GM21515 (cell line): ENCODE data around the gene DNAI7.

ENCODE experiments used
- ATAC-seq: cut with Tn5 transposase; IDR thresholded peaks from one replicate; pipeline ENCODE4 v1.9.1; 2021; ENCODE audit not compliant: unreplicated experiment

DNAI7 gene

GRCh38 chr12:25195056-25195971, at the start of gene DNAI7, which contains the start of gene ETFRF1:
TSS of gene DNAI7 (minus strand) at chr12:25195160. CDS start at chr12:25195078, 82 bp downstream.
TSS of gene ETFRF1 (plus strand) at chr12:25195237. CDS start at chr12:25203957, 8,720 bp downstream.
- peak; percentile 94 for ATAC-seq

- no peak for ATAC-seq
Measured at GRCh38 chr12:25243680-25243990, 48.7 kb upstream of the DNAI7 start.

- no peak for ATAC-seq
Measured at GRCh38 chr12:25242981-25243679, 48.2 kb upstream of the DNAI7 start.

GRCh38 chr12:25241167-25242020, 46.4 kb upstream of the DNAI7 start:
- no peak for ATAC-seq

GRCh38 chr12:25236626-25237025, 41.7 kb upstream of the DNAI7 start:
- no peak for ATAC-seq

GRCh38 chr12:25236190-25236589, 41.2 kb upstream of the DNAI7 start:
- ATAC-seq: no peak

GRCh38 chr12:25213338-25213737, 18.4 kb upstream of the DNAI7 start:
- no peak for ATAC-seq

- no peak for ATAC-seq
Measured at GRCh38 chr12:25208554-25208953, 13.6 kb upstream of the DNAI7 start.

GRCh38 chr12:25207846-25208245, 12.9 kb upstream of the DNAI7 start:
- no peak for ATAC-seq

GRCh38 chr12:25207411-25207810, 12.5 kb upstream of the DNAI7 start:
- no peak for ATAC-seq

- ATAC-seq: no peak
Measured at GRCh38 chr12:25202137-25202536, 7.2 kb upstream of the DNAI7 start.

GRCh38 chr12:25200703-25201102, 5.7 kb upstream of the DNAI7 start:
- no peak for ATAC-seq

GRCh38 chr12:25197608-25198007, 2.6 kb upstream of the DNAI7 start:
- no peak for ATAC-seq

- no peak for ATAC-seq
Measured at GRCh38 chr12:25194722-25195055, 271 bp downstream of the DNAI7 start.

- ATAC-seq: no peak
Measured at GRCh38 chr12:25194214-25194613, 746 bp downstream of the DNAI7 start.

- no peak for ATAC-seq
Measured at GRCh38 chr12:25190793-25191192, 4.2 kb downstream of the DNAI7 start.

- no peak for ATAC-seq
Measured at GRCh38 chr12:25189656-25190055, 5.3 kb downstream of the DNAI7 start.

GRCh38 chr12:25187781-25188180, 7.2 kb downstream of the DNAI7 start:
- no peak for ATAC-seq

GRCh38 chr12:25186788-25187402, 8.1 kb downstream of the DNAI7 start:
- peak; percentile 92 for ATAC-seq

GRCh38 chr12:25186038-25186787, 8.7 kb downstream of the DNAI7 start:
- ATAC-seq: peak; percentile 46
